HepG2 (cell line): ENCODE data around the gene SNRNP48. TPM values are rescaled to one million over a fixed set of nuclear protein-coding genes. Genes with fewer than 3 reads are reported as not detected.

Experiments used
- ASH2L ChIP-seq: fragments of 300-600, 200-600 bp; sonication (generic); IDR thresholded peaks from 2 replicates; pipeline ENCODE4 v1.7.0; 2017; ENCODE audit warnings: low read depth, mild to moderate bottlenecking, moderate library complexity, mixed read lengths, low read length; ENCODE audit not compliant: insufficient read length
- HNRNPL ChIP-seq: fragments of 200-400 bp; formaldehyde crosslinking; IDR thresholded peaks from 2 replicates; pipeline ENCODE4 v1.6.1; 2017; ENCODE audit warnings: mild to moderate bottlenecking, low read depth, low read length
- KAT7 ChIP-seq: IDR thresholded peaks from 2 replicates; pipeline ENCODE4 v1.6.1; 2018; ENCODE audit warnings: borderline replicate concordance, missing compliant biosample characterization
- KLF6 ChIP-seq: IDR thresholded peaks from 2 replicates; pipeline ENCODE4 v1.8.0; 2016; ENCODE audit warnings: missing biosample characterization, missing genetic modification reagents
- MAX ChIP-seq: IDR thresholded peaks from 2 replicates; pipeline ENCODE4 v1.6.1; 2012; ENCODE audit warnings: inconsistent platforms
- MYC ChIP-seq: sonication (generic); formaldehyde crosslinking; IDR thresholded peaks from 2 replicates; pipeline ENCODE4 v1.9.0; 2021; ENCODE audit warnings: missing genetic modification reagents, borderline replicate concordance
- RARG ChIP-seq: sonication (generic); formaldehyde crosslinking; IDR thresholded peaks from 2 replicates; pipeline ENCODE4 v1.4.0; 2020; ENCODE audit warnings: low read depth, mild to moderate bottlenecking, missing genetic modification reagents
- SETDB1 ChIP-seq: sonication (generic); formaldehyde crosslinking; IDR thresholded peaks from 2 replicates; pipeline ENCODE4 v1.5.1; 2020; ENCODE audit warnings: missing genetic modification reagents, mild to moderate bottlenecking, borderline replicate concordance
- SOX6 ChIP-seq, 2 experiments: fragments of 450-650 bp in 1 of 2; sonication (generic) in 1 of 2; formaldehyde crosslinking in 1 of 2; IDR thresholded peaks; 2 replicates each; pipeline versions ENCODE4 v1.4.0 to v1.6.1; 2017 to 2020; ENCODE audit warnings: antibody characterized with exemption in 1 of 2, mild to moderate bottlenecking in 1 of 2, missing genetic modification reagents in 1 of 2
- SPEN ChIP-seq: sonication (generic); formaldehyde crosslinking; IDR thresholded peaks from 2 replicates; pipeline ENCODE4 v1.5.1; 2020; ENCODE audit warnings: low read depth, mild to moderate bottlenecking, missing genetic modification reagents
- TCF7L2 ChIP-seq: IDR thresholded peaks from 2 replicates; pipeline ENCODE4 v1.6.1; 2011; ENCODE audit warnings: mild to moderate bottlenecking, low read depth, low read length, moderate library complexity
- TRIM24 ChIP-seq: sonication (generic); formaldehyde crosslinking; IDR thresholded peaks from 2 replicates; pipeline ENCODE4 v1.8.0; 2022; ENCODE audit warnings: mild to moderate bottlenecking, missing genetic modification reagents
- ZBTB26 ChIP-seq: IDR thresholded peaks from 2 replicates; pipeline ENCODE4 v1.6.1; 2016; ENCODE audit warnings: missing compliant biosample characterization, missing genetic modification reagents, borderline replicate concordance
- ZFP1 ChIP-seq: IDR thresholded peaks from 2 replicates; pipeline ENCODE4 v1.6.1; 2016
- ZNF570 ChIP-seq: sonication (generic); formaldehyde crosslinking; IDR thresholded peaks from 2 replicates; pipeline ENCODE4 v1.4.0; 2020; ENCODE audit warnings: mild to moderate bottlenecking, missing genetic modification reagents, borderline replicate concordance
- ZNF709 ChIP-seq: sonication (generic); formaldehyde crosslinking; IDR thresholded peaks from 2 replicates; pipeline ENCODE4 v1.5.0; 2020; ENCODE audit warnings: mild to moderate bottlenecking, missing genetic modification reagents
- polyA plus RNA-seq, 8 experiments: library from polyadenylated mRNA; depleted of rRNA in 3 of 8; stranded (reverse) in 7 of 8; unstranded in 1 of 8; fragments of >200 nt; fragmentation: Illumina TruSeq in 4 of 8; extraction: Trizol in 4 of 8; gene quantifications; 2 replicates each; pipeline versions ENCODE4 v1.2.1 to v1.2.3, GENCODE V29; 2011 to 2016; ENCODE audit warnings: low read depth in 4 of 8, missing spikeins in 1 of 8, mixed read lengths in 1 of 8; ENCODE audit not compliant: insufficient read depth in 1 of 8
- total RNA-seq, 5 experiments: library from RNA; depleted of rRNA; stranded (reverse); fragments of >200 nt; fragmentation: Illumina TruSeq; extraction: Trizol; gene quantifications; 2 replicates each; pipeline ENCODE4 v1.2.3, GENCODE V29; 2016; ENCODE audit warnings: low read depth in 1 of 5
- TF ChIP-seq, protein P1 (sequence below): fragments of 450-650 bp; IDR thresholded peaks from 2 replicates; pipeline ENCODE4 v1.6.1; 2016
- TF ChIP-seq, protein P2 (sequence below): sonication (generic); formaldehyde crosslinking; IDR thresholded peaks from 2 replicates; pipeline ENCODE4 v1.5.1; 2020; ENCODE audit warnings: mild to moderate bottlenecking, missing genetic modification reagents, borderline replicate concordance

The SNRNP48 gene
- total and polyA plus RNA-seq, 2 of the 13 experiments (the other 11 are each of a cell fraction or from before 2014, with no cell fraction given), result 17.5 to 47.5 TPM

- TF ChIP-seq, protein P1, sequence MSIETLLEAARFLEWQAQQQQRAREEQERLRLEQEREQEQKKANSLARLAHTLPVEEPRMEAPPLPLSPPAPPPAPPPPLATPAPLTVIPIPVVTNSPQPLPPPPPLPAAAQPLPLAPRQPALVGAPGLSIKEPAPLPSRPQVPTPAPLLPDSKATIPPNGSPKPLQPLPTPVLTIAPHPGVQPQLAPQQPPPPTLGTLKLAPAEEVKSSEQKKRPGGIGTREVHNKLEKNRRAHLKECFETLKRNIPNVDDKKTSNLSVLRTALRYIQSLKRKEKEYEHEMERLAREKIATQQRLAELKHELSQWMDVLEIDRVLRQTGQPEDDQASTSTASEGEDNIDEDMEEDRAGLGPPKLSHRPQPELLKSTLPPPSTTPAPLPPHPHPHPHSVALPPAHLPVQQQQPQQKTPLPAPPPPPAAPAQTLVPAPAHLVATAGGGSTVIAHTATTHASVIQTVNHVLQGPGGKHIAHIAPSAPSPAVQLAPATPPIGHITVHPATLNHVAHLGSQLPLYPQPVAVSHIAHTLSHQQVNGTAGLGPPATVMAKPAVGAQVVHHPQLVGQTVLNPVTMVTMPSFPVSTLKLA, result no peak
- no peak for TF ChIP-seq ZFP1
- TF ChIP-seq KAT7 (CRISPR knock-in tag), result no peak; the same call in 1 of the 2 replicates
- TF ChIP-seq, protein P2, sequence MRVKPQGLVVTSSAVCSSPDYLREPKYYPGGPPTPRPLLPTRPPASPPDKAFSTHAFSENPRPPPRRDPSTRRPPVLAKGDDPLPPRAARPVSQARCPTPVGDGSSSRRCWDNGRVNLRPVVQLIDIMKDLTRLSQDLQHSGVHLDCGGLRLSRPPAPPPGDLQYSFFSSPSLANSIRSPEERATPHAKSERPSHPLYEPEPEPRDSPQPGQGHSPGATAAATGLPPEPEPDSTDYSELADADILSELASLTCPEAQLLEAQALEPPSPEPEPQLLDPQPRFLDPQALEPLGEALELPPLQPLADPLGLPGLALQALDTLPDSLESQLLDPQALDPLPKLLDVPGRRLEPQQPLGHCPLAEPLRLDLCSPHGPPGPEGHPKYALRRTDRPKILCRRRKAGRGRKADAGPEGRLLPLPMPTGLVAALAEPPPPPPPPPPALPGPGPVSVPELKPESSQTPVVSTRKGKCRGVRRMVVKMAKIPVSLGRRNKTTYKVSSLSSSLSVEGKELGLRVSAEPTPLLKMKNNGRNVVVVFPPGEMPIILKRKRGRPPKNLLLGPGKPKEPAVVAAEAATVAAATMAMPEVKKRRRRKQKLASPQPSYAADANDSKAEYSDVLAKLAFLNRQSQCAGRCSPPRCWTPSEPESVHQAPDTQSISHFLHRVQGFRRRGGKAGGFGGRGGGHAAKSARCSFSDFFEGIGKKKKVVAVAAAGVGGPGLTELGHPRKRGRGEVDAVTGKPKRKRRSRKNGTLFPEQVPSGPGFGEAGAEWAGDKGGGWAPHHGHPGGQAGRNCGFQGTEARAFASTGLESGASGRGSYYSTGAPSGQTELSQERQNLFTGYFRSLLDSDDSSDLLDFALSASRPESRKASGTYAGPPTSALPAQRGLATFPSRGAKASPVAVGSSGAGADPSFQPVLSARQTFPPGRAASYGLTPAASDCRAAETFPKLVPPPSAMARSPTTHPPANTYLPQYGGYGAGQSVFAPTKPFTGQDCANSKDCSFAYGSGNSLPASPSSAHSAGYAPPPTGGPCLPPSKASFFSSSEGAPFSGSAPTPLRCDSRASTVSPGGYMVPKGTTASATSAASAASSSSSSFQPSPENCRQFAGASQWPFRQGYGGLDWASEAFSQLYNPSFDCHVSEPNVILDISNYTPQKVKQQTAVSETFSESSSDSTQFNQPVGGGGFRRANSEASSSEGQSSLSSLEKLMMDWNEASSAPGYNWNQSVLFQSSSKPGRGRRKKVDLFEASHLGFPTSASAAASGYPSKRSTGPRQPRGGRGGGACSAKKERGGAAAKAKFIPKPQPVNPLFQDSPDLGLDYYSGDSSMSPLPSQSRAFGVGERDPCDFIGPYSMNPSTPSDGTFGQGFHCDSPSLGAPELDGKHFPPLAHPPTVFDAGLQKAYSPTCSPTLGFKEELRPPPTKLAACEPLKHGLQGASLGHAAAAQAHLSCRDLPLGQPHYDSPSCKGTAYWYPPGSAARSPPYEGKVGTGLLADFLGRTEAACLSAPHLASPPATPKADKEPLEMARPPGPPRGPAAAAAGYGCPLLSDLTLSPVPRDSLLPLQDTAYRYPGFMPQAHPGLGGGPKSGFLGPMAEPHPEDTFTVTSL (CRISPR knock-in tag), result no peak
- no peak for TF ChIP-seq TCF7L2
- no peak for TF ChIP-seq KLF6
- TF ChIP-seq SETDB1 (CRISPR knock-in tag), result no peak
- no peak for TF ChIP-seq SOX6 (IDR thresholded peaks at IDR 0.05)
- TF ChIP-seq SOX6 (CRISPR knock-in tag; IDR thresholded peaks at IDR 0.05), result no peak
- TF ChIP-seq ZBTB26 (CRISPR knock-in tag), result no peak
- no peak for TF ChIP-seq ZNF709 (CRISPR knock-in tag)
- no peak for TF ChIP-seq TRIM24 (CRISPR knock-in tag)
- TF ChIP-seq SPEN (CRISPR knock-in tag), result no peak
- peak; percentile 34 for TF ChIP-seq ASH2L
- no peak for TF ChIP-seq RARG (CRISPR knock-in tag)
- TF ChIP-seq ZNF570, result no peak
- TF ChIP-seq HNRNPL, result no peak
- peak; percentile 31; the same call in 1 of the 2 replicates for TF ChIP-seq MAX
- TF ChIP-seq MYC (CRISPR knock-in tag), result no peak
Observed at GRCh38 chr6:7580927-7581618, 8.9 kb upstream of the SNRNP48 start (continued).
